ENCODE data around the gene RNPEP. TPM values are rescaled to one million over a fixed set of nuclear protein-coding genes. Genes with fewer than 3 reads are reported as not detected.
A peak's percentile ranks its signal among the peaks of the same experiment; 100 is the strongest.

The RNPEP gene
- total RNA-seq, 3 donors from 2014 or later, result 71.5 to 151 (median 132) TPM

GRCh38 chr1:202023001-202023433, 40.6 kb downstream of the RNPEP start:
- no peak for TF ChIP-seq CTCF (IDR thresholded peaks at IDR 0.05)
- intact Hi-C loops (cut with DNase I, micrococcal nuclease), result no loop called here
- peaks cover 30% of the 10 kb centered on the region for H3K4me1 ChIP-seq (ENCODE audit: low read depth)
- ATAC-seq (peak; percentile 72), DNase-seq (peak; percentile 89 to 97 (median 91))
- no peak overlapping the region for H3K4me3 ChIP-seq
- H3K36me3 ChIP-seq (ENCODE audit: low read depth), result no peaks in the 10 kb centered on the region
- H3K9me3 ChIP-seq, result no peaks in the 10 kb centered on the region

GRCh38 chr1:202029171-202029665, 46.8 kb downstream of the RNPEP start:
- intact Hi-C loops (cut with DNase I, micrococcal nuclease), result no loop called here
- ATAC-seq, result peak; percentile 66
- TF ChIP-seq CTCF (IDR thresholded peaks at IDR 0.05), result no peak

GRCh38 chr1:202029727-202030126, 47.3 kb downstream of the RNPEP start:
- no peak for TF ChIP-seq CTCF (IDR thresholded peaks at IDR 0.05)
- intact Hi-C loops (cut with DNase I, micrococcal nuclease), result no loop called here
- H3K4me1 ChIP-seq (ENCODE audit: low read depth), result peaks cover 4% of the 10 kb centered on the region
- H3K9me3 ChIP-seq, result no peaks in the 10 kb centered on the region
- peak; percentile 31 for ATAC-seq
- DNase-seq, result no peak
- no peaks in the 10 kb centered on the region for H3K36me3 ChIP-seq (ENCODE audit: low read depth)
- no peak overlapping the region for H3K4me3 ChIP-seq

More at GRCh38 chr1:202029171-202029665, 46.8 kb downstream of the RNPEP start:
- H3K4me3 ChIP-seq, result no peak overlapping the region
- no peaks in the 10 kb centered on the region for H3K9me3 ChIP-seq
- no peaks in the 10 kb centered on the region for H3K4me1 ChIP-seq (ENCODE audit: low read depth)
- H3K36me3 ChIP-seq (ENCODE audit: low read depth), result no peaks in the 10 kb centered on the region
- DNase-seq, result peak in 1 of 3 donors; percentile 18

GRCh38 chr1:202031796-202032195, 49.3 kb downstream of the RNPEP start:
- DNase-seq (no peak), ATAC-seq (no peak)
- H3K4me3 ChIP-seq, result no peak overlapping the region
- no peaks in the 10 kb centered on the region for H3K9me3 ChIP-seq
- H3K36me3 ChIP-seq (ENCODE audit: low read depth), result no peaks in the 10 kb centered on the region
- H3K4me1 ChIP-seq (ENCODE audit: low read depth), result peaks cover 14% of the 10 kb centered on the region
- intact Hi-C loops (cut with DNase I, micrococcal nuclease), result no loop called here
- TF ChIP-seq CTCF (IDR thresholded peaks at IDR 0.05), result no peak

- DNase-seq (peak in 2 of 3 donors; percentile 27 to 36), ATAC-seq (no peak)
- H3K9me3 ChIP-seq, result no peaks in the 10 kb centered on the region
- H3K4me1 ChIP-seq (ENCODE audit: low read depth), result peaks cover 14% of the 10 kb centered on the region
- no peak overlapping the region for H3K4me3 ChIP-seq
- intact Hi-C loops (cut with DNase I, micrococcal nuclease), result no loop called here
- H3K36me3 ChIP-seq (ENCODE audit: low read depth), result no peaks in the 10 kb centered on the region
- no peak for TF ChIP-seq CTCF (IDR thresholded peaks at IDR 0.05)
Measured at GRCh38 chr1:202034149-202034682, 51.8 kb downstream of the RNPEP start.

All from mucosa of descending colon (tissue), 3 donors.